Common myeloid progenitor, CD34-positive (primary cell): Measurements from ENCODE around the gene ELAVL4.

ENCODE experiments used
- CTCF ChIA-PET: fragments of 350-600 bp; sonication (Branson Sonifier 250); formaldehyde crosslinking; loops from one replicate; lab custom pipeline; 2021; ENCODE audit warnings: antibody characterized with exemption; lab: Charles Lee
- POLR2A ChIA-PET: fragments of 350-600 bp; sonication (Branson Sonifier 250); formaldehyde crosslinking; loops from one replicate; lab custom pipeline; 2021; ENCODE audit warnings: antibody characterized with exemption; lab: Charles Lee
- DNase-seq, 3 donors: peaks; one replicate each; pipeline versions ENCODE4 v3.0.0 to v3.0.0-alpha.2; 2013
- H3K27ac ChIP-seq, 2 experiments: 1 replicate in 1 of 2; 2 replicates in 1 of 2; pipeline ENCODE4 v1.7.0; 2013; ENCODE audit warnings: inconsistent platforms in 2 of 2, low read length in 2 of 2, mild to moderate bottlenecking in 2 of 2, low read depth in 1 of 2, moderate library complexity in 1 of 2; ENCODE audit not compliant: severe bottlenecking in 2 of 2, insufficient read depth in 1 of 2, poor library complexity in 1 of 2
- H3K27me3 ChIP-seq, 5 experiments: replicated peaks in 2 of 5; 1 replicate in 3 of 5; 2 replicates in 2 of 5; pipeline versions ENCODE4 v1.6.1 to v1.7.0; 2013; ENCODE audit warnings: low read length in 4 of 5, mild to moderate bottlenecking in 2 of 5, moderate library complexity in 2 of 5, inconsistent platforms in 1 of 5; ENCODE audit not compliant: insufficient read depth in 5 of 5, control insufficient read depth in 4 of 5
- H3K36me3 ChIP-seq, 4 experiments: 1 replicate in 2 of 4; 2 replicates in 2 of 4; pipeline versions ENCODE4 v1.6.1 to v1.7.0; 2013; ENCODE audit warnings: low read length in 3 of 4, control low read depth in 1 of 4, mild to moderate bottlenecking in 1 of 4; ENCODE audit not compliant: control insufficient read depth in 4 of 4, insufficient read depth in 4 of 4
- H3K4me1 ChIP-seq, 4 experiments: 1 replicate in 3 of 4; 2 replicates in 1 of 4; pipeline versions ENCODE4 v1.6.1 to v1.7.1; 2013; ENCODE audit warnings: low read length in 3 of 4, mild to moderate bottlenecking in 3 of 4, control low read depth in 1 of 4, inconsistent platforms in 1 of 4, moderate library complexity in 1 of 4; ENCODE audit not compliant: control insufficient read depth in 4 of 4, insufficient read depth in 4 of 4; ENCODE audit errors: control extremely low read depth in 1 of 4
- H3K4me3 ChIP-seq, 7 experiments: 1 replicate in 4 of 7; 2 replicates in 3 of 7; pipeline versions ENCODE4 v1.5.1 to v1.7.0; 2013; ENCODE audit warnings: mild to moderate bottlenecking in 7 of 7, low read length in 6 of 7, moderate library complexity in 6 of 7, inconsistent platforms in 2 of 7, low read depth in 2 of 7, control low read depth in 1 of 7; ENCODE audit not compliant: insufficient read depth in 4 of 7, control insufficient read depth in 1 of 7; ENCODE audit errors: extremely low read depth in 1 of 7
- H3K9me3 ChIP-seq, 5 experiments: 1 replicate in 4 of 5; 2 replicates in 1 of 5; pipeline versions ENCODE4 v1.6.1 to v1.7.1; 2013; ENCODE audit warnings: low read length in 4 of 5, mild to moderate bottlenecking in 2 of 5, inconsistent platforms in 1 of 5, low read depth in 1 of 5, moderate library complexity in 1 of 5; ENCODE audit not compliant: control insufficient read depth in 4 of 5, insufficient read depth in 2 of 5; ENCODE audit errors: control extremely low read depth in 1 of 5
- WGBS: methylation state at CpG from one replicate; pipeline ENCODE4 v1.1.5; 2013; ENCODE audit not compliant: insufficient coverage; 5-methylcytosine and 5-hydroxymethylcytosine counted together

ELAVL4 gene

DNA sequence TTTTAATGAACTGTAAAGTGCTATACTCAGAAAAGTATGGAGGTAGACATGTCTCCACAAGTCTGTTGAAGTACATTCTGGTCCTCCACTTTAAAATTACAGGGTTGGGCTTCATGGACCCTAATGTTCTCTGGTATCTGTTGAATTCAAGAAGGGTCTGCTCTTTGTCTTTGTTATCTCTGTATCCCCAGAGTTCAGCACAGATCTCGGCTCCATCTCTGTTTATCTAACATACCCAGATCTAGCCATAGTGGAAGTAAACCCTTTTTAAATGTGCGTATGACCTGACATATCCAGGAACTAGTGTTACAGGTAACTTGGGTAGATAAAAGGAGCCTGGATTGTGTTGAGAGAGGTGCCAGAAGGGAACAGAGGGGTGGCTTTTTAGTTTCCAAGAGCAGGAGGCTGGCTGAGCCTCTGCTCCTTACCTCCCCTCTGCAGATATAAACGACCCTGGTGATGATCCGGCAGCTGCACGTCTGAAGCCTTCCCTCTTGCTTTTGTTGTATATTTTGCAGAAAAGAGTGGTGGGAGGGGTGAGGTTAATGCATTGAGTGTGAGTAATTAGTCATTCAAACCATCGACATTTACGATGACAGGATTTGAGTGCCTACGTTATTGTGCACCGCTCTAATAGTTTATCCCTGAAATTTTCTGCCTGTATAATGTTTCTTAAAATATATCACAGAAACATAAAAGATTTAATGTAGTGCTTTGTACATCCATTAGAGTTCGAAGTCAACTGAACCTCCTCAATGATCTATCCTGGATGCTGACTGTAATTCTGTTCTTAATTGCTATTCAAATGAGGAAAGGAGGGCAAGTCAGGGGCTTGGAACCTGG lies 30.8 kb downstream of the ELAVL4 start:
- WGBS: 100% methylated on average over 3 of the region's 10 CpGs
- H3K4me1 ChIP-seq: peaks cover 0 to 4% (median 0%) of the 10 kb centered on the region in 4 experiments
- ChIA-PET POLR2A (no interaction called here), CTCF (interaction anchor here (1.2 kb wide), 1 partner anchor 30 kb away, joined by 3 read pairs; the partner anchor contains the start of gene ELAVL4)
- no peaks in the 10 kb centered on the region for H3K27me3 ChIP-seq
- no peak overlapping the region for H3K27ac ChIP-seq
- no peak overlapping the region for H3K4me3 ChIP-seq
- H3K9me3 ChIP-seq: no peaks in the 10 kb centered on the region
- no peak for DNase-seq
- no peaks in the 10 kb centered on the region for H3K36me3 ChIP-seq

- no CpG with 5 or more reads among the region's 1 CpG for WGBS
- Histone ChIP-seq H3K4me3 (no peak overlapping the region), H3K9me3 (no peaks in the 10 kb centered on the region), H3K36me3 (no peaks in the 10 kb centered on the region), H3K4me1 (peaks cover 0 to 4% (median 0%) of the 10 kb centered on the region in 4 experiments), H3K27me3 (no peaks in the 10 kb centered on the region), H3K27ac (no peak overlapping the region)
- DNase-seq: no peak
- ChIA-PET POLR2A (no interaction called here), CTCF (interaction anchor here (1.2 kb wide), 1 partner anchor 31 kb away, joined by 3 read pairs; the partner anchor contains the start of gene ELAVL4)
Measured at GRCh38 chr1:50140182-50140447, 31.4 kb downstream of the ELAVL4 start.

DNA sequence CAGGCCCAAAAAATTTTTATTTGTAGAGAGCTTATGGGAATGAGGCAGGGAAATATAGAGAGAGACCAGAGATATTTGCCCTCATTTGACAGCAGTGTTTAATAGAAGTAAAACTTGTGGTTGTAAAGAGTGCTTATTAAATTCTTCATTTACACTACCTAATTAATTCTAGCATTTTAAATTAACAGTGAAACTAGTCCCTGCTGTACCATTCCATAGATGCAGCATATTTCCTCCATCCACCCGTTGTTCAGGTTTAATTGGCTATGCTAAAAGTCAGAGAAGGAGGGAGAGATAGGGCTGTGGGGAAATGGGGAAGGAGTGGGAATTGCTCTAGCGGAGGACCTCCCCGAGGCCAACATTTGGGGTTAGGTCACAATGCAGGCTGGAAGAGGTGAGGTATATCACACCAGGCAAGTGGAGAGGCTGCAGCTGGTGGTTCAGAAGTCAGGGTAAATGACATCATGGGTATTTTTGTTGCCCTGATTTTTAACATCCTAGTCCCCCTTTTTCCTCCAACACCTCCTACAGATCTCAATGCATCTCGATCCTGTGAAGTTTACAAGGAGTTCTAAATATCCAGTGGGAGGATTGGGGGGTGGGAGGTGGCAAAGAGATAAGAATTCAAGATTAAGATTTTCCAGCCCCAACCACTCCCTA lies 38.6 kb downstream of the ELAVL4 start:
- H3K36me3 ChIP-seq: no peaks in the 10 kb centered on the region
- WGBS: 100% methylated on average over 2 of the region's 4 CpGs
- no peak overlapping the region for H3K27ac ChIP-seq
- POLR2A ChIA-PET: no interaction called here
- CTCF ChIA-PET: no interaction called here
- H3K27me3 ChIP-seq: no peaks in the 10 kb centered on the region
- H3K4me1 ChIP-seq: no peaks in the 10 kb centered on the region
- no peaks in the 10 kb centered on the region for H3K9me3 ChIP-seq
- H3K4me3 ChIP-seq: no peak overlapping the region
- DNase-seq: no peak

DNA sequence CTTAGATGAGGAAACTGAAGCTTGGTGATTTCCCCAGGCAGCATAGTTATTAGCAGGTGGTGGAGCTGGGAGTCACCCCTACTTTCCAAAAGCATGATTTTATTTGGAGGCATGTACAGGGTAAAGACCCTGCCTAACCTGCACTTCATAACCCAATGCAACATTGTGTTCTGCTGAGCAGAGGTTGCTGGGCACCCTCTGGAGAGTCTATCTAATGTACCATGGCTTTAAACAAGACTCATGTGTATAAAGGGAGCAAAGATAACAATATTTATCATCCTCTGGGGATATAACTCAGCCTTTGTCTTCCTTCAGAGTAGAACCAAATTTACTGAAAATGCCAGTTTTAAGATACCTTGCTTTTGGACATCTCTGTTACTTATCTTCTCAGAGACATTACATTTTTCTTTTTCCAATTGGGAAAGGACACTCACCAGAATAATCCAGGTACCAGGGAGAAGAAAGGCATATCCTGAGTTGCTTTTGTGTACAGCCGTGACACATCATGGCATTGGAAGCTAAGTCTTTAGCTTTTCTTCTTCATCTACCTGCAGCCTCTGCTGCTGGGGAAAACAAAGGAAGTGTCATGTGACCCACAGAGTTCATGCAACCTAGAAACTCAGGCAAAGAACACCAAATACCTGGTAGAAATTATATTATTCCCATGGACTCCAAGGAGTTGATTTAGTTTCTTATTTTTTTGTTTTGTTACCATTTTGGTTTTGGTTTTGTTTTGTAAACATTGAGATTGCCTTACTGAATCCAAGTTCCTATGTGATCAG lies 39.6 kb downstream of the ELAVL4 start:
- H3K4me1 ChIP-seq: no peaks in the 10 kb centered on the region
- POLR2A ChIA-PET: no interaction called here
- CTCF ChIA-PET: no interaction called here
- no peak overlapping the region for H3K27ac ChIP-seq
- no peaks in the 10 kb centered on the region for H3K9me3 ChIP-seq
- no peaks in the 10 kb centered on the region for H3K27me3 ChIP-seq
- no peak overlapping the region for H3K4me3 ChIP-seq
- no CpG with 5 or more reads among the region's 1 CpG for WGBS
- no peak for DNase-seq
- H3K36me3 ChIP-seq: no peaks in the 10 kb centered on the region

DNA sequence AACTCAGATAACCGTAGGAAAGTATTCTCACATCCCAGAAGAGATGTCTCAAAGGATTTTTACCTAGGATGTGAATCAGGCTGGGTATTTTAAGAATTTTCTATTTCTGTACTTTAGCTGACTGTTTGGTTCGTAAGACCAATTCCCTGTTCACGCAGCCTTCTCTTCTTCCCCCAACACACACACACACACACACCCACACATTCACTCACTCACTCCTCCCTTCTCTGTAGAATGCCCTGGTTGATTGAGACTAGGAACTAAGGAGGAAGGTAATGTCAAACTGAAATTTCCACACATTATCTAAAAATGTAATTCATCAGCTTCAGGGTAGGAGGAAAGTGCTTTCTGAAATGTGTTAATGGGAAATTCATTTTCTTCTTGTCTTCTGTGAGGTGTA lies 43.5 kb downstream of the ELAVL4 start:
- no peak overlapping the region for H3K27ac ChIP-seq
- no peak overlapping the region for H3K4me3 ChIP-seq
- H3K4me1 ChIP-seq: peaks cover 3 to 19% (median 9%) of the 10 kb centered on the region in 4 experiments
- CTCF ChIA-PET: interaction anchor here (1.4 kb wide), 1 partner anchor 15 kb away, joined by 3 read pairs; no protein-coding TSS in a partner anchor
- no peaks in the 10 kb centered on the region for H3K27me3 ChIP-seq
- no peaks in the 10 kb centered on the region for H3K36me3 ChIP-seq
- POLR2A ChIA-PET: no interaction called here
- no CpG with 5 or more reads among the region's 3 CpGs for WGBS
- DNase-seq: no peak
- no peaks in the 10 kb centered on the region for H3K9me3 ChIP-seq

GRCh38 chr1:50155541-50155940 lies 46.8 kb downstream of the ELAVL4 start:
- peak; percentile 2 to 54 (median 52) for DNase-seq
- H3K4me1 ChIP-seq: peaks cover 3 to 19% (median 9%) of the 10 kb centered on the region in 4 experiments
- no peaks in the 10 kb centered on the region for H3K9me3 ChIP-seq
- no CpG with 5 or more reads among the region's 3 CpGs for WGBS
- H3K27ac ChIP-seq: no peak overlapping the region
- POLR2A ChIA-PET: no interaction called here
- H3K4me3 ChIP-seq: peak overlapping the region in 2 of 7 experiments; percentile 28 to 31
- H3K36me3 ChIP-seq: no peaks in the 10 kb centered on the region
- H3K27me3 ChIP-seq: no peaks in the 10 kb centered on the region
- CTCF ChIA-PET: no interaction called here
